ENCODE measurements around the gene NTRK2.

GRCh38 chr9:84694248-84694647 is 24.7 kb downstream of the NTRK2 start:
- no peak for TF ChIP-seq EZH2 (IDR thresholded peaks at IDR 0.05; ENCODE audit: low read depth, unreplicated experiment)
- no peak for TF ChIP-seq POLR2AphosphoS5 (IDR thresholded peaks at IDR 0.05; ENCODE audit: low read depth)
- no peak for TF ChIP-seq EZH2phosphoT487 (IDR thresholded peaks at IDR 0.05; ENCODE audit: unreplicated experiment)
- TF ChIP-seq CTCF (conservative IDR thresholded peaks at IDR 0.05; ENCODE audit: low read depth in 2 of 2) = no peak
- no peak for TF ChIP-seq ZNF114 (CRISPR knock-in tag; IDR thresholded peaks at IDR 0.05)
- TF ChIP-seq, protein P1, sequence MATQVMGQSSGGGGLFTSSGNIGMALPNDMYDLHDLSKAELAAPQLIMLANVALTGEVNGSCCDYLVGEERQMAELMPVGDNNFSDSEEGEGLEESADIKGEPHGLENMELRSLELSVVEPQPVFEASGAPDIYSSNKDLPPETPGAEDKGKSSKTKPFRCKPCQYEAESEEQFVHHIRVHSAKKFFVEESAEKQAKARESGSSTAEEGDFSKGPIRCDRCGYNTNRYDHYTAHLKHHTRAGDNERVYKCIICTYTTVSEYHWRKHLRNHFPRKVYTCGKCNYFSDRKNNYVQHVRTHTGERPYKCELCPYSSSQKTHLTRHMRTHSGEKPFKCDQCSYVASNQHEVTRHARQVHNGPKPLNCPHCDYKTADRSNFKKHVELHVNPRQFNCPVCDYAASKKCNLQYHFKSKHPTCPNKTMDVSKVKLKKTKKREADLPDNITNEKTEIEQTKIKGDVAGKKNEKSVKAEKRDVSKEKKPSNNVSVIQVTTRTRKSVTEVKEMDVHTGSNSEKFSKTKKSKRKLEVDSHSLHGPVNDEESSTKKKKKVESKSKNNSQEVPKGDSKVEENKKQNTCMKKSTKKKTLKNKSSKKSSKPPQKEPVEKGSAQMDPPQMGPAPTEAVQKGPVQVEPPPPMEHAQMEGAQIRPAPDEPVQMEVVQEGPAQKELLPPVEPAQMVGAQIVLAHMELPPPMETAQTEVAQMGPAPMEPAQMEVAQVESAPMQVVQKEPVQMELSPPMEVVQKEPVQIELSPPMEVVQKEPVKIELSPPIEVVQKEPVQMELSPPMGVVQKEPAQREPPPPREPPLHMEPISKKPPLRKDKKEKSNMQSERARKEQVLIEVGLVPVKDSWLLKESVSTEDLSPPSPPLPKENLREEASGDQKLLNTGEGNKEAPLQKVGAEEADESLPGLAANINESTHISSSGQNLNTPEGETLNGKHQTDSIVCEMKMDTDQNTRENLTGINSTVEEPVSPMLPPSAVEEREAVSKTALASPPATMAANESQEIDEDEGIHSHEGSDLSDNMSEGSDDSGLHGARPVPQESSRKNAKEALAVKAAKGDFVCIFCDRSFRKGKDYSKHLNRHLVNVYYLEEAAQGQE (IDR thresholded peaks at IDR 0.05; ENCODE audit: unreplicated experiment) = no peak
- TF ChIP-seq, protein P2, sequence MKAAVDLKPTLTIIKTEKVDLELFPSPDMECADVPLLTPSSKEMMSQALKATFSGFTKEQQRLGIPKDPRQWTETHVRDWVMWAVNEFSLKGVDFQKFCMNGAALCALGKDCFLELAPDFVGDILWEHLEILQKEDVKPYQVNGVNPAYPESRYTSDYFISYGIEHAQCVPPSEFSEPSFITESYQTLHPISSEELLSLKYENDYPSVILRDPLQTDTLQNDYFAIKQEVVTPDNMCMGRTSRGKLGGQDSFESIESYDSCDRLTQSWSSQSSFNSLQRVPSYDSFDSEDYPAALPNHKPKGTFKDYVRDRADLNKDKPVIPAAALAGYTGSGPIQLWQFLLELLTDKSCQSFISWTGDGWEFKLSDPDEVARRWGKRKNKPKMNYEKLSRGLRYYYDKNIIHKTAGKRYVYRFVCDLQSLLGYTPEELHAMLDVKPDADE (IDR thresholded peaks at IDR 0.05) = no peak
- TF ChIP-seq JUNB (IDR thresholded peaks at IDR 0.05; ENCODE audit: unreplicated experiment) = no peak
- TF ChIP-seq CREB1 (CRISPR knock-in tag; IDR thresholded peaks at IDR 0.05; ENCODE audit: low read depth) = no peak
- no peak for TF ChIP-seq NANOG (IDR thresholded peaks at IDR 0.05; ENCODE audit: borderline replicate concordance)
- TF ChIP-seq STAT1 (IDR thresholded peaks at IDR 0.05; ENCODE audit: unreplicated experiment) = no peak
- TF ChIP-seq ZNF331 (CRISPR knock-in tag; IDR thresholded peaks at IDR 0.05; ENCODE audit: low read depth) = no peak

Measured in GM23338 (cell line).